IPS-15b (cell line): ENCODE results near the gene CCNYL1.
A peak's percentile ranks its signal among the peaks of the same experiment; 100 is the strongest.

ENCODE experiments used
- H3K27me3 ChIP-seq: one replicate; pipeline ENCODE4 v1.6.1; 2013; ENCODE audit warnings: low read length; ENCODE audit not compliant: control insufficient read depth, insufficient read depth
- H3K36me3 ChIP-seq: one replicate; pipeline ENCODE4 v1.6.1; 2013; ENCODE audit warnings: low read length; ENCODE audit not compliant: control insufficient read depth, insufficient read depth
- H3K4me1 ChIP-seq: one replicate; pipeline ENCODE4 v1.6.1; 2013; ENCODE audit warnings: mild to moderate bottlenecking, low read length; ENCODE audit not compliant: control insufficient read depth, insufficient read depth
- H3K4me3 ChIP-seq: one replicate; pipeline ENCODE4 v1.5.1; 2013; ENCODE audit warnings: low read depth, low read length
- H3K9ac ChIP-seq: one replicate; pipeline ENCODE4 v1.6.1; 2013; ENCODE audit warnings: low read depth, mild to moderate bottlenecking, low read length
- H3K9me3 ChIP-seq: one replicate; pipeline ENCODE4 v1.6.1; 2013; ENCODE audit warnings: mild to moderate bottlenecking, low read length; ENCODE audit not compliant: control insufficient read depth, insufficient read depth

CCNYL1 gene

GRCh38 chr2:207710814-207711740 lies at the start of gene CCNYL1:
TSS of gene CCNYL1 (plus strand) at chr2:207711640. CDS start at chr2:207711897, 257 bp downstream.
- peak within 1 kb of the TSS; percentile 73 for H3K9ac ChIP-seq
- H3K4me3 ChIP-seq: peak within 1 kb of the TSS; percentile 84
- H3K36me3 ChIP-seq: no peaks in the 10 kb centered on the region
- no peaks in the 10 kb centered on the region for H3K27me3 ChIP-seq
- no peaks in the 10 kb centered on the region for H3K9me3 ChIP-seq
- peaks cover 4% of the 10 kb centered on the region for H3K4me1 ChIP-seq

GRCh38 chr2:207662203-207662602 lies 49.2 kb upstream of the CCNYL1 start:
- Histone ChIP-seq H3K27me3 (no peaks in the 10 kb centered on the region), H3K36me3 (no peaks in the 10 kb centered on the region), H3K4me1 (peaks cover 2% of the 10 kb centered on the region), H3K9me3 (no peaks in the 10 kb centered on the region), H3K4me3 (no peak overlapping the region), H3K9ac (no peak overlapping the region)

DNA sequence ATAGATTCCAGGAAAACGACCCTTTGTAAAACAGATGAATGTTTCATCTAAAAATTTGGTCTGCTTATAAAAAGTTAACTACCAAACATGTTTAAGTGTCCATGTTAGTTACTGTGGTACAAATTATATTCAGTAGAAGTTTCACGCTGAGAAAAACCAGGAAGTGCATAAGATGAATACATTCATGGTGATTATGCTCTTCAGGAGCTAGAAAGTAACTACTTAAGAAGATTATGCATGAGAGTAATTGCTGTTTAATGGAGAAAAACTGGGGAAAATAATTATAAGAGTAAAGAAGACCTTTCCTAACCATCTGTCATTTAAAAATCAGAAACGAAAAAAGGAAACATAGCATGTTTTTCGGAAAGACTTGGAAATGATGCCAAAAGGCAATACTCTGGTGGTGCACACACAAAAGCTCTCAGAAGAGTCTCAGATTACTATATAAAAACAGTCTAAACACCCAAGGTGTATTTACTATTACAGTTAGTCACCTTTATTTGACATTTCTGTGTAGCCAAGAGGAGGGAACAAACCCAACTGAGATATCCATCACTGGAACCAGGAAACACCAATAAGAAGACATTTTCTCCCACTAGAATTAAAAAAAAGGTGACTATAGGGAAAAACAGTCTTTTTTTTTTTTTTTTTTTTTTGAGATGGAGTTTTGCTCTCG lies 47.4 kb upstream of the CCNYL1 start:
- Histone ChIP-seq H3K9ac (no peak overlapping the region), H3K27me3 (no peaks in the 10 kb centered on the region), H3K9me3 (no peaks in the 10 kb centered on the region), H3K4me1 (peaks cover 2% of the 10 kb centered on the region), H3K4me3 (no peak overlapping the region), H3K36me3 (no peaks in the 10 kb centered on the region)

DNA sequence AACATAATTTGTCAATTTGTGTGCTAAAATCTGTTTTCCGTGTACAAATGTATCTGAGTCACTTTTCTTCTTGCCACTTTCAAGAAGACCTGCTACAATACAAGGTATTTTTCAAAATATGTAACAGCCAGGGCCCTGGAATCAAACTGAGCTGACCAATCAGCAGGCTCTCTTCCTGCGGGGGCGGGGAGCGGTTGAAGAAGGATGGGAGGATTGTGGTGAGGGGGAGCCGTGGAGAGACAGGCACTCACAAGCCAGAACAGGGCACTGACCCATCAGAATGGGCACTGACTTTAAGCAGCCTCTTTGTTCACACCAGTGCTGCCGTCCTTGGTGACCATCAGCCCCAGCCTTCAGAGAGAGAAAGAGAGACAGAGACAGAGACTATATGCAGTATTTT lies 40.6 kb upstream of the CCNYL1 start:
- no peaks in the 10 kb centered on the region for H3K36me3 ChIP-seq
- peaks cover 7% of the 10 kb centered on the region for H3K4me1 ChIP-seq
- H3K27me3 ChIP-seq: no peaks in the 10 kb centered on the region
- H3K4me3 ChIP-seq: no peak overlapping the region
- H3K9me3 ChIP-seq: no peaks in the 10 kb centered on the region
- H3K9ac ChIP-seq: no peak overlapping the region

- Histone ChIP-seq H3K4me1 (peaks cover 10% of the 10 kb centered on the region), H3K27me3 (no peaks in the 10 kb centered on the region), H3K4me3 (no peak overlapping the region), H3K36me3 (no peaks in the 10 kb centered on the region), H3K9me3 (no peaks in the 10 kb centered on the region), H3K9ac (no peak overlapping the region)
These were observed 38.0 kb upstream of the CCNYL1 start for GRCh38 chr2:207673431-207673830.

GRCh38 chr2:207674266-207674774 lies 37.1 kb upstream of the CCNYL1 start:
- no peak overlapping the region for H3K4me3 ChIP-seq
- H3K9ac ChIP-seq: no peak overlapping the region
- peaks cover 10% of the 10 kb centered on the region for H3K4me1 ChIP-seq
- no peaks in the 10 kb centered on the region for H3K9me3 ChIP-seq
- no peaks in the 10 kb centered on the region for H3K36me3 ChIP-seq
- H3K27me3 ChIP-seq: no peaks in the 10 kb centered on the region

DNA sequence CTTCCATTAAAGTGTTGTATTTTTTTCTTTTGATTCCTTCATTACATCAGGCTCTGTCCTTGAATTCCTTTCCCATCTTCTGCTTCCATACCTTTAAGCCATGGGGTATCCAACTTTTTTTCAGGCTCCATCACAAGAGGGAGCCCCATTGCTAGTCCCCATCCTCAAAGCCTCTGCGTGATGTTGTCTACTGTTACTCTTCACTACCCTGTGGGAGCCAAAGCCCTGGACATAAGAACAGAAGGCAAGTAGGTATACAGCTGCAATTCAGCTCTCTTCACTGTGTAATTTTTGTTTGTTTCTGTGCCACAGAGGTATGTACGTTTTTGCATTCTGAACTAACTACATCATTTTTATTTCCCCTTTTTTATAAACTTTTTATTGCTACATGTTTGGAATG lies 36.6 kb upstream of the CCNYL1 start:
- Histone ChIP-seq H3K9ac (no peak overlapping the region), H3K4me3 (no peak overlapping the region), H3K4me1 (peaks cover 10% of the 10 kb centered on the region), H3K36me3 (no peaks in the 10 kb centered on the region), H3K27me3 (no peaks in the 10 kb centered on the region), H3K9me3 (no peaks in the 10 kb centered on the region)

- Histone ChIP-seq H3K9ac (no peak overlapping the region), H3K9me3 (no peaks in the 10 kb centered on the region), H3K4me3 (no peak overlapping the region), H3K4me1 (peaks cover 10% of the 10 kb centered on the region), H3K27me3 (no peaks in the 10 kb centered on the region), H3K36me3 (no peaks in the 10 kb centered on the region)
These were observed 34.5 kb upstream of the CCNYL1 start for GRCh38 chr2:207676827-207677354.

- peak overlapping the region; percentile 53 for H3K4me3 ChIP-seq
- H3K9ac ChIP-seq: no peak overlapping the region
These were observed 30.0 kb upstream of the CCNYL1 start for GRCh38 chr2:207681431-207681830.

DNA sequence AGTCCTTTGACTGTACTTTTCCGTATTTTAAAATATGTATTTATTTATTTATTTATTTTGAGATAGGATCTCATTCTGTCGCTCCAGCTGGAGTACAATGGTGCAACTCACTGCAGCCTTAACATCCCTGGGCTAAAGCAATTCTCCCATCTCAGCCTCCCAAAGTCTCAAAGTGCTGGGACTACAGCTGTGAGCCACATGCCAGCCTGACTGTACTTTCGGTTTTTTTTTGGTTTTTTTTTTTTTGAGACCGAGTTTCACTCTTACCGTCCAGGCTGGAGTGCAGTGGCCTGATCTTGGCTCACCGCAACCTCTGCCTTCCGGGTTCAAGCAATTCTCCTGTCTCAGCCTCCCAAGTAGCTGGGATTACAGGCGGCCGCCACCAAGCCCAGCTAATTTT lies 28.9 kb upstream of the CCNYL1 start:
- Histone ChIP-seq H3K27me3 (no peaks in the 10 kb centered on the region), H3K36me3 (no peaks in the 10 kb centered on the region), H3K9ac (no peak overlapping the region), H3K4me1 (no peaks in the 10 kb centered on the region), H3K9me3 (no peaks in the 10 kb centered on the region), H3K4me3 (no peak overlapping the region)

More at GRCh38 chr2:207681431-207681830, 30.0 kb upstream of the CCNYL1 start:
- Histone ChIP-seq H3K27me3 (no peaks in the 10 kb centered on the region), H3K36me3 (no peaks in the 10 kb centered on the region), H3K9me3 (no peaks in the 10 kb centered on the region), H3K4me1 (peaks cover 3% of the 10 kb centered on the region)

DNA sequence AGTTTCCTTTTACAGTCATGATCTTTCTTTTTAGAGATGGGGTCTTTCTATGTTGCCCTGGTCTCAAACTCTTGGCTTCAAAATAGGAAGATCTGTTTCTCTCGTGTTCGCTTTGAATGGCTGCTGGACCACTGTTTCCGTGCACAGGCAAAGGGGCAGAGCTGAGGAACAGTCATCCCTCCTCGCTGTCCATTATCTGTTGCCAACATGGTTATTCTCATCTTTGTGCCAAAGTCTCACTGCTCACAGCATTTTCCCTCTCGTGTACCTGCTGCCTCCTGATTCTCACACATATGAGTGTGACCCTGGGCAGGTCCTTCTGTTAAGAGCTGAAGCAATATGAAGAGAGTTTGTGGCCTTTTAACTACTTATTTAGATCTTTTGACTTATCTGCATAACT lies 28.0 kb upstream of the CCNYL1 start:
- Histone ChIP-seq H3K36me3 (no peaks in the 10 kb centered on the region), H3K27me3 (no peaks in the 10 kb centered on the region), H3K4me1 (no peaks in the 10 kb centered on the region), H3K9me3 (no peaks in the 10 kb centered on the region), H3K9ac (no peak overlapping the region), H3K4me3 (no peak overlapping the region)
